A673 (cell line): Measurements from ENCODE around the gene SLC26A3.

ENCODE experiments used
- CTCF ChIP-seq: fragments of 300-800, 200-600 bp; sonication (generic); conservative IDR thresholded peaks from 2 replicates; pipeline ENCODE4 v1.5.1; 2017; ENCODE audit warnings: low read depth, mild to moderate bottlenecking, antibody characterized with exemption, low read length, moderate library complexity, mixed read lengths
- EZH2 ChIP-seq: fragments of 200-600 bp; sonication (generic); IDR thresholded peaks from 2 replicates; pipeline ENCODE4 v1.6.1; 2017; ENCODE audit warnings: borderline replicate concordance, low read depth, mild to moderate bottlenecking, mixed read lengths, antibody characterized with exemption, low read length; ENCODE audit not compliant: poor library complexity, severe bottlenecking

- no peak for TF ChIP-seq EZH2
- no peak for TF ChIP-seq CTCF
Observed at GRCh38 chr7:107809179-107809578, 6.2 kb upstream of the SLC26A3 start.
